MCF 10A (cell line): ENCODE measurements around the gene C11orf21. TPM values are rescaled to one million over a fixed set of nuclear protein-coding genes. Genes with fewer than 3 reads are reported as not detected.

Experiments used
- BruUV-seq: library from RNA; stranded (reverse); fragments of 400-500 nt; replicated peaks from 2 replicates; lab custom pipeline; 2021; lab: Mats Ljungman, UMichigan
- CTCF ChIA-PET: fragments of 300-600 bp; sonication (Branson Sonifier 250); formaldehyde crosslinking; extraction: SDS; loops from one replicate; lab custom pipeline; 2021; ENCODE audit warnings: antibody characterized with exemption, inconsistent platforms; lab: Yijun Ruan, JAX
- POLR2A ChIA-PET: fragments of 300-600, 350-650 bp; sonication (Branson Sonifier 250); formaldehyde crosslinking; extraction: SDS; loops from one replicate; lab custom pipeline; 2020; ENCODE audit warnings: antibody characterized with exemption, inconsistent platforms; lab: Yijun Ruan, JAX
- DNase-seq: peaks from one replicate; pipeline ENCODE4 v3.0.0-alpha.2; 2018; ENCODE audit not compliant: unreplicated experiment
- H3K27ac Mint-ChIP-seq: one replicate; pipeline ENCODE4 v1.8.0; 2022; ENCODE audit warnings: mild to moderate bottlenecking, low read depth, mixed read lengths; ENCODE audit not compliant: unreplicated experiment
- H3K27me3 Mint-ChIP-seq: one replicate; pipeline ENCODE4 v1.8.0; 2022; ENCODE audit warnings: mixed read lengths; ENCODE audit not compliant: insufficient read depth, unreplicated experiment
- H3K36me3 Mint-ChIP-seq: one replicate; pipeline ENCODE4 v1.8.0; 2022; ENCODE audit warnings: mild to moderate bottlenecking, moderate library complexity, mixed read lengths; ENCODE audit not compliant: insufficient read depth, unreplicated experiment
- H3K4me1 Mint-ChIP-seq: one replicate; pipeline ENCODE4 v1.8.0; 2022; ENCODE audit warnings: mixed read lengths; ENCODE audit not compliant: insufficient read depth, unreplicated experiment
- H3K4me3 Mint-ChIP-seq: one replicate; pipeline ENCODE4 v1.8.0; 2022; ENCODE audit warnings: mild to moderate bottlenecking, moderate library complexity, mixed read lengths; ENCODE audit not compliant: unreplicated experiment
- H3K9me3 Mint-ChIP-seq: one replicate; pipeline ENCODE4 v1.8.0; 2022; ENCODE audit warnings: mixed read lengths; ENCODE audit not compliant: unreplicated experiment
- CTCF ChIP-seq: fragments of 200-600 bp; IDR thresholded peaks from one replicate; pipeline ENCODE4 v1.8.0; 2022; ENCODE audit warnings: antibody characterized with exemption, mild to moderate bottlenecking; ENCODE audit not compliant: unreplicated experiment
- intact Hi-C: fragments of 100-400 bp; cut with micrococcal nuclease; formaldehyde crosslinking; loops from 2 replicates; pipeline ENCODE4 v1.14.1; 2022
- total RNA-seq: library from RNA; stranded (reverse); gene quantifications from 2 replicates; pipeline ENCODE4 v1.2.3, GENCODE V29; 2022

The C11orf21 gene
- total RNA-seq, 1 experiment from 2014 or later = not detected

GRCh38 chr11:2261436-2262230 is 40.1 kb downstream of the C11orf21 start:
- Mint-ChIP-seq H3K27me3 (no peaks in the 10 kb centered on the region), H3K4me1 (peaks cover 4% of the 10 kb centered on the region), H3K9me3 (no peaks in the 10 kb centered on the region), H3K36me3 (no peaks in the 10 kb centered on the region), H3K4me3 (no peak overlapping the region), H3K27ac (no peak overlapping the region)
- POLR2A ChIA-PET = no interaction called here
- no TSS peak for BruUV-seq
- no peak for TF ChIP-seq CTCF
- DNase-seq = no peak
- CTCF ChIA-PET = no interaction called here
- intact Hi-C loops = no loop called here

- intact Hi-C loops = no loop called here
- BruUV-seq = no TSS peak
- POLR2A ChIA-PET = no interaction called here
- Mint-ChIP-seq H3K9me3 (no peaks in the 10 kb centered on the region), H3K36me3 (no peaks in the 10 kb centered on the region), H3K27me3 (no peaks in the 10 kb centered on the region), H3K4me3 (no peak overlapping the region), H3K27ac (no peak overlapping the region), H3K4me1 (peaks cover 7% of the 10 kb centered on the region)
- CTCF ChIA-PET = no interaction called here
- TF ChIP-seq CTCF = no peak
- no peak for DNase-seq
These were observed 41.0 kb downstream of the C11orf21 start for GRCh38 chr11:2260491-2261364.

GRCh38 chr11:2259897-2260451 is 41.7 kb downstream of the C11orf21 start:
- Mint-ChIP-seq H3K36me3 (no peaks in the 10 kb centered on the region), H3K9me3 (no peaks in the 10 kb centered on the region), H3K27me3 (no peaks in the 10 kb centered on the region), H3K4me3 (no peak overlapping the region), H3K27ac (no peak overlapping the region), H3K4me1 (peaks cover 7% of the 10 kb centered on the region)
- ChIA-PET CTCF (interaction anchor here (1.3 kb wide), 1 partner anchor 37 kb away, joined by 3 read pairs; no protein-coding TSS in a partner anchor), POLR2A (no interaction called here)
- no peak for DNase-seq
- intact Hi-C loops = no loop called here
- TF ChIP-seq CTCF = no peak
- BruUV-seq = no TSS peak

DNA sequence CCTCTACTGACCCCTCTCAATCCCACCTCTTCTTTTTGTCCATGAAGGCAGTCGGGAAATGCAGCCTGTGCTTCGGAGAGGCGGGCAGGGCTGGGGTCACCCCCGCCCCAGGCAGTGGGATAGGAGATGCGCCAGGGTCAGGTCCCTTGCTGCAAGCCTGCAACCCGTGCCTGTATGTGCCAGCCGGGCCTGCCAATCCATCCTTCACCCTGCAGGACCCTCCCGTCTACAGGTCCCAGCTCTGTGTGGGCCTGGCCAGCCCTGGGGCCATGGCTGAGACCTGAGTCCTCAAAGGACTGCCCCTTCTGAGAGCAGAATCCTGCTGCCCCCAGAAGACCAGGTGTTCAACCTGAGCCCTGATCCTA is 42.3 kb downstream of the C11orf21 start:
- Mint-ChIP-seq H3K36me3 (no peaks in the 10 kb centered on the region), H3K4me1 (peaks cover 7% of the 10 kb centered on the region), H3K27ac (no peak overlapping the region), H3K9me3 (no peaks in the 10 kb centered on the region), H3K27me3 (no peaks in the 10 kb centered on the region), H3K4me3 (no peak overlapping the region)
- intact Hi-C loops = no loop called here
- DNase-seq = no peak
- no peak for TF ChIP-seq CTCF
- ChIA-PET CTCF (interaction anchor here (1.3 kb wide), 1 partner anchor 37 kb away, joined by 3 read pairs; no protein-coding TSS in a partner anchor), POLR2A (no interaction called here)
- no TSS peak for BruUV-seq
